22Rv1 (cell line): ENCODE results near the gene OR13G1.

Experiments used
- H3K27ac ChIP-seq: fragments of 450-650 bp; 2 replicates; pipeline ENCODE4 v1.5.1; 2017
- CTCF ChIP-seq: fragments of 450-650 bp; IDR thresholded peaks from 2 replicates; pipeline ENCODE4 v1.5.1; 2017; ENCODE audit warnings: mild to moderate bottlenecking
- ZFX ChIP-seq: fragments of 450-650 bp; IDR thresholded peaks from 2 replicates; pipeline ENCODE4 v1.6.1; 2017; ENCODE audit warnings: antibody characterized with exemption, borderline replicate concordance

The OR13G1 gene

GRCh38 chr1:247638781-247639180 lies 40.8 kb downstream of the OR13G1 start:
- H3K27ac ChIP-seq = no peak overlapping the region
- TF ChIP-seq CTCF (no peak), ZFX (no peak)

DNA sequence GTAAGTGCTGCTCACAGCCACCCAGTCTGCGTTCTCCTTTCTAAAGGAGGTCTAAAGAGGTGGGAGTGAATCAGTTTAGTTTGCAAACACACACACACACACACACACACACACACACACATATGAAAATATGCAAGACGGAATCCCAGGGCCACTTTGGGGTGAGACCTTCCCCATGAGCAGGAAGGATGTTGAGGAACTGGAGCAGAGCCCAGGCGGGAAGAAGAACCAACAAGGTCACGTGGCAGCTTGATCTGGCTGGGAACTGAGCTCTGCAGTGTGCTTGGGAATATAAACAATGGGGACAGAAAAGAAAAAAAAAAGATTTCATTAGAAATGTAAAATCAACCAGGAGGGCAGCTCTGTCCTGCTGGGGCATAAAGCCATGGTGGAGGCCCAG lies 41.5 kb downstream of the OR13G1 start:
- no peak overlapping the region for H3K27ac ChIP-seq
- no peak for TF ChIP-seq CTCF
- no peak for TF ChIP-seq ZFX

- no peak overlapping the region for H3K27ac ChIP-seq
- no peak for TF ChIP-seq CTCF
- TF ChIP-seq ZFX = no peak
Measured at GRCh38 chr1:247627951-247628350, 51.6 kb downstream of the OR13G1 start.
